Activated T-helper 17 cell treated with anti-CD3 and anti-CD28 coated beads, Interleukin-2, amount 50 U/mL, for 72 hours (primary cell): ENCODE measurements around the gene HBP1. TPM values are rescaled to one million over a fixed set of nuclear protein-coding genes. Genes with fewer than 3 reads are reported as not detected.
A peak's percentile ranks its signal among the peaks of the same experiment; 100 is the strongest.
"Not testable (repeated sequence)": the region's sequence is repeated elsewhere in the genome, so short reads cannot be mapped to it uniquely, and the experiment has no call there.

Source experiments
- ATAC-seq: fragments of 150-1000 bp; cut with Tn5 transposase; replicated peaks from 2 replicates; pipeline ENCODE4 v1.10.0; 2021; ENCODE audit warnings: mild to moderate bottlenecking, moderate library complexity
- H3K27ac Mint-ChIP-seq: one replicate; pipeline ENCODE4 v1.8.0; 2022; ENCODE audit warnings: mixed read lengths
- H3K27me3 Mint-ChIP-seq: one replicate; pipeline ENCODE4 v1.8.0; 2022; ENCODE audit warnings: mixed read lengths
- H3K36me3 Mint-ChIP-seq: one replicate; pipeline ENCODE4 v1.8.0; 2022; ENCODE audit warnings: low read depth, mild to moderate bottlenecking, mixed read lengths
- H3K4me1 Mint-ChIP-seq: one replicate; pipeline ENCODE4 v1.8.0; 2022; ENCODE audit warnings: mixed read lengths
- H3K4me3 Mint-ChIP-seq: one replicate; pipeline ENCODE4 v1.8.0; 2022; ENCODE audit warnings: mild to moderate bottlenecking, mixed read lengths
- H3K9me3 Mint-ChIP-seq: one replicate; pipeline ENCODE4 v1.8.0; 2022; ENCODE audit warnings: mixed read lengths
- total RNA-seq, 2 donors: library from RNA; stranded (reverse); gene quantifications; one replicate each; pipeline ENCODE4 v1.2.3, GENCODE V29; 2022

Gene HBP1
- total RNA-seq = 10 to 100 TPM; 21.8 to 63.5 TPM

GRCh38 chr7:107168233-107169119 lies at the start of gene HBP1:
HBP1 (plus strand) TSS chr7:107169003; CDS start chr7:107179894, 10,891 bp downstream.
- ATAC-seq = peak; percentile 82
- Mint-ChIP-seq H3K27me3 (no peaks in the 10 kb centered on the region), H3K36me3 (peaks cover 49% of the 10 kb centered on the region), H3K9me3 (no peaks in the 10 kb centered on the region), H3K27ac (peak within 1 kb of the TSS; percentile 99), H3K4me1 (peaks cover 6% of the 10 kb centered on the region), H3K4me3 (peak within 1 kb of the TSS; percentile 97)

- H3K4me3 Mint-ChIP-seq = no peak overlapping the region
- H3K27ac Mint-ChIP-seq = no peak overlapping the region
- H3K9me3 Mint-ChIP-seq = no peaks in the 10 kb centered on the region
- H3K36me3 Mint-ChIP-seq = no peaks in the 10 kb centered on the region
- no peak for ATAC-seq
- H3K27me3 Mint-ChIP-seq = peaks cover 5% of the 10 kb centered on the region
- H3K4me1 Mint-ChIP-seq = peaks cover 4% of the 10 kb centered on the region
Measured at GRCh38 chr7:107119376-107120105, 49.3 kb upstream of the HBP1 start.

GRCh38 chr7:107122486-107122911 lies 46.3 kb upstream of the HBP1 start:
- H3K36me3 Mint-ChIP-seq = no peaks in the 10 kb centered on the region
- ATAC-seq = no peak

GRCh38 chr7:107123392-107123791 lies 45.4 kb upstream of the HBP1 start:
- Mint-ChIP-seq H3K27ac (no peak overlapping the region), H3K9me3 (no peaks in the 10 kb centered on the region), H3K36me3 (no peaks in the 10 kb centered on the region), H3K4me1 (peaks cover 17% of the 10 kb centered on the region), H3K27me3 (peaks cover 5% of the 10 kb centered on the region), H3K4me3 (no peak overlapping the region)
- no peak for ATAC-seq

More at GRCh38 chr7:107122486-107122911, 46.3 kb upstream of the HBP1 start:
- H3K4me1 Mint-ChIP-seq = peaks cover 17% of the 10 kb centered on the region
- H3K27me3 Mint-ChIP-seq = peaks cover 5% of the 10 kb centered on the region
- no peaks in the 10 kb centered on the region for H3K9me3 Mint-ChIP-seq
- H3K4me3 Mint-ChIP-seq = no peak overlapping the region
- H3K27ac Mint-ChIP-seq = no peak overlapping the region

- peak overlapping the region; percentile 42 for H3K27ac Mint-ChIP-seq
- H3K4me3 Mint-ChIP-seq = peak overlapping the region; percentile 69
- no peak for ATAC-seq
- H3K9me3 Mint-ChIP-seq = no peaks in the 10 kb centered on the region
- H3K36me3 Mint-ChIP-seq = no peaks in the 10 kb centered on the region
- peaks cover 13% of the 10 kb centered on the region for H3K4me1 Mint-ChIP-seq
- no peaks in the 10 kb centered on the region for H3K27me3 Mint-ChIP-seq
Measured at GRCh38 chr7:107125475-107125874, 43.3 kb upstream of the HBP1 start.

- H3K9me3 Mint-ChIP-seq = no peaks in the 10 kb centered on the region
- H3K4me1 Mint-ChIP-seq = peaks cover 13% of the 10 kb centered on the region
Measured at GRCh38 chr7:107128217-107128616, 40.6 kb upstream of the HBP1 start.

GRCh38 chr7:107128748-107129147 lies 40.1 kb upstream of the HBP1 start:
- no peaks in the 10 kb centered on the region for H3K27me3 Mint-ChIP-seq
- peaks cover 13% of the 10 kb centered on the region for H3K4me1 Mint-ChIP-seq
- H3K36me3 Mint-ChIP-seq = no peaks in the 10 kb centered on the region
- H3K27ac Mint-ChIP-seq = no peak overlapping the region
- H3K4me3 Mint-ChIP-seq = no peak overlapping the region
- ATAC-seq = no peak
- no peaks in the 10 kb centered on the region for H3K9me3 Mint-ChIP-seq

More at GRCh38 chr7:107128217-107128616, 40.6 kb upstream of the HBP1 start:
- ATAC-seq = no peak
- H3K4me3 Mint-ChIP-seq = no peak overlapping the region
- no peak overlapping the region for H3K27ac Mint-ChIP-seq
- no peaks in the 10 kb centered on the region for H3K27me3 Mint-ChIP-seq
- H3K36me3 Mint-ChIP-seq = no peaks in the 10 kb centered on the region

GRCh38 chr7:107130487-107131220 lies 38.1 kb upstream of the HBP1 start:
- no peak overlapping the region for H3K4me3 Mint-ChIP-seq
- ATAC-seq = no peak
- H3K4me1 Mint-ChIP-seq = peaks cover 8% of the 10 kb centered on the region
- no peak overlapping the region for H3K27ac Mint-ChIP-seq
- no peaks in the 10 kb centered on the region for H3K27me3 Mint-ChIP-seq
- H3K9me3 Mint-ChIP-seq = no peaks in the 10 kb centered on the region
- no peaks in the 10 kb centered on the region for H3K36me3 Mint-ChIP-seq

- no peaks in the 10 kb centered on the region for H3K36me3 Mint-ChIP-seq
- H3K4me3 Mint-ChIP-seq = no peak overlapping the region
- no peaks in the 10 kb centered on the region for H3K27me3 Mint-ChIP-seq
- no peaks in the 10 kb centered on the region for H3K9me3 Mint-ChIP-seq
- no peak for ATAC-seq
- no peak overlapping the region for H3K27ac Mint-ChIP-seq
- H3K4me1 Mint-ChIP-seq = no peaks in the 10 kb centered on the region
Measured at GRCh38 chr7:107133396-107133795, 35.4 kb upstream of the HBP1 start.

- Mint-ChIP-seq H3K36me3 (no peaks in the 10 kb centered on the region), H3K9me3 (no peaks in the 10 kb centered on the region), H3K27me3 (no peaks in the 10 kb centered on the region)
Measured at GRCh38 chr7:107138696-107139420, 29.9 kb upstream of the HBP1 start.

GRCh38 chr7:107143875-107144274 lies 24.9 kb upstream of the HBP1 start:
- H3K4me3 Mint-ChIP-seq, ATAC-seq, H3K27ac Mint-ChIP-seq, H3K9me3 Mint-ChIP-seq, H3K27me3 Mint-ChIP-seq, H3K4me1 Mint-ChIP-seq, H3K36me3 Mint-ChIP-seq: not testable (repeated sequence)

More at GRCh38 chr7:107138696-107139420, 29.9 kb upstream of the HBP1 start:
- no peaks in the 10 kb centered on the region for H3K4me1 Mint-ChIP-seq
- no peak overlapping the region for H3K27ac Mint-ChIP-seq
- no peak overlapping the region for H3K4me3 Mint-ChIP-seq
- ATAC-seq = no peak

GRCh38 chr7:107145067-107145838 lies 23.6 kb upstream of the HBP1 start:
- H3K36me3 Mint-ChIP-seq = no peaks in the 10 kb centered on the region

More at GRCh38 chr7:107145067-107145838, 23.6 kb upstream of the HBP1 start:
- Mint-ChIP-seq H3K27ac (no peak overlapping the region), H3K27me3 (no peaks in the 10 kb centered on the region), H3K9me3 (no peaks in the 10 kb centered on the region), H3K4me1 (no peaks in the 10 kb centered on the region), H3K4me3 (no peak overlapping the region)
- ATAC-seq = no peak
